GM12892 (cell line): ENCODE data around the gene HSD11B1.
A peak's percentile ranks its signal among the peaks of the same experiment; 100 is the strongest.

Experiments used
- DNase-seq: peaks from one replicate; pipeline ENCODE4 v3.0.0; 2011; ENCODE audit not compliant: insufficient read length
- FAIRE-seq: peaks from 2 replicates; lab custom pipeline; 2011; peaks lifted over from hg19 to GRCh38; lab: Jason Lieb, UNC
- POLR2A ChIP-seq: IDR thresholded peaks from 2 replicates; pipeline ENCODE4 v1.6.1; 2011; ENCODE audit warnings: low read depth, low read length, control low read depth
- POLR2AphosphoS5 ChIP-seq: IDR thresholded peaks from 2 replicates; pipeline ENCODE4 v1.6.1; 2011; ENCODE audit warnings: low read depth, low read length, control low read depth
- TAF1 ChIP-seq: IDR thresholded peaks from 2 replicates; pipeline ENCODE4 v1.6.1; 2011; ENCODE audit warnings: low read depth, mild to moderate bottlenecking, control low read depth, low read length, borderline replicate concordance

HSD11B1 gene

GRCh38 chr1:209673631-209674417 is 30.8 kb upstream of the HSD11B1 start:
- no peak for TF ChIP-seq TAF1
- TF ChIP-seq POLR2AphosphoS5: no peak
- TF ChIP-seq POLR2A: no peak
- FAIRE-seq (no peak), DNase-seq (no peak)

GRCh38 chr1:209674957-209675564 is 29.6 kb upstream of the HSD11B1 start, which contains the start of gene G0S2:
Gene G0S2, plus strand, starts transcription at chr1:209675412. Its CDS starts 273 bp downstream, at chr1:209675685.
- TF ChIP-seq POLR2AphosphoS5: no peak
- TF ChIP-seq TAF1: no peak
- TF ChIP-seq POLR2A: no peak
- peak; percentile 29 for DNase-seq
- FAIRE-seq: peak; percentile 48

GRCh38 chr1:209675565-209676154 is 29.0 kb upstream of the HSD11B1 start:
- no peak for FAIRE-seq
- no peak for TF ChIP-seq TAF1
- no peak for TF ChIP-seq POLR2A
- no peak for TF ChIP-seq POLR2AphosphoS5
- DNase-seq: no peak

GRCh38 chr1:209678981-209679539 is 25.6 kb upstream of the HSD11B1 start:
- no peak for TF ChIP-seq TAF1
- TF ChIP-seq POLR2AphosphoS5: no peak
- TF ChIP-seq POLR2A: no peak
- FAIRE-seq (no peak), DNase-seq (no peak)

GRCh38 chr1:209685821-209686220 is 18.8 kb upstream of the HSD11B1 start:
- FAIRE-seq (peak; percentile 79), DNase-seq (no peak)
- TF ChIP-seq POLR2A: no peak
- TF ChIP-seq TAF1: no peak
- TF ChIP-seq POLR2AphosphoS5: no peak

GRCh38 chr1:209686322-209686721 is 18.3 kb upstream of the HSD11B1 start:
- DNase-seq (no peak), FAIRE-seq (peak; percentile 30)
- TF ChIP-seq TAF1: no peak
- no peak for TF ChIP-seq POLR2A
- TF ChIP-seq POLR2AphosphoS5: no peak

GRCh38 chr1:209688746-209689234 is 15.9 kb upstream of the HSD11B1 start:
- TF ChIP-seq POLR2A (no peak), POLR2AphosphoS5 (no peak), TAF1 (no peak)
- FAIRE-seq (no peak), DNase-seq (no peak)

GRCh38 chr1:209689477-209689876 is 15.2 kb upstream of the HSD11B1 start:
- TF ChIP-seq POLR2A (no peak), POLR2AphosphoS5 (no peak), TAF1 (no peak)
- FAIRE-seq (no peak), DNase-seq (no peak)

GRCh38 chr1:209691237-209691636 is 13.4 kb upstream of the HSD11B1 start:
- FAIRE-seq (no peak), DNase-seq (no peak)
- TF ChIP-seq POLR2AphosphoS5 (no peak), TAF1 (no peak), POLR2A (no peak)

- DNase-seq (no peak), FAIRE-seq (no peak)
- TF ChIP-seq POLR2A (no peak), POLR2AphosphoS5 (no peak), TAF1 (no peak)
These were observed 12.3 kb upstream of the HSD11B1 start for GRCh38 chr1:209692296-209692695.
